Measurements from ENCODE around the gene FEM1B. TPM values are rescaled to one million over a fixed set of nuclear protein-coding genes. Genes with fewer than 3 reads are reported as not detected.

Gene FEM1B
- total RNA-seq, 2 experiments from 2014 or later, result 83.2 to 94.9 TPM

DNA sequence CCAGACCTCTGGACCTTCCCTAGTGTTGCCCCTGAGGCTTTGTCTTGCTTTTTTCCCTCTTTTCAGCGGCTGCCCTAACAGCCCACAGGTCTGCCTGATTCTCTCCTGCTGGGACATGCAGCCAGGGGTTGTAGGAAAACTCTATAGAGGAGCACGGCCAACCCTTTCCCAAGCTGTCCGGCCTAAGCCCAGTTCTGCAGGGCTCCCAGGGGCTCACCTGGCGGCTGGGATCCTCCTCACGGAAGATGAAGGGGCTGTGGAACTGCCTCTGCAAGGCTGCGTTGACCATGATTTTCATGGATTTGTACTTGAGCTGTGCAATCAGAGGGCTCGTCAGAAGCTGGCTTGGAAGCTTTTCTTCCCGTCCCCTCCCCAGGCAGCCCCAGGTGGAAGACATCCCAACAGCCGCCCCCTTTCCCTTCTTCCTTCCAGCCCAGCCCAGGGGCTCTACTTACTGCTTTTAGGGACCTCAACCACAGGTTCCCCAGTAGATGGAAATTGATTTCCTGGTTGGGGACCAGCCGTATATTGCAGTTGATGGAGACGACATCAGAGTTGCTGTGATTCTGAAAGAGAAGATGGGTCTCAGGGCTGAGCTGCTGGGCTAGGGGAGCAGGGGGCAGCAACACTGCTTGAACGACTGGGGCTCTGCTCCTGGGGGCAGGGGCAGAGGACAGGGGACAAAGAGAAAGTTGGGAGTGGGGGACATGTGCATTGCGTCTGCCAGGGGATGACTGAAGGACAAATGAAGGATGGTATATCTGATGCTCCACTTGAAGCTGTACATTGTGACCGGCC, 29.8 kb downstream of the FEM1B start:
- POLR2A ChIA-PET, result interaction anchor here (0.7 to 2.3 kb wide), 8 partner anchors 9 to 243 kb away, joined by 3 to 21 read pairs (median 5); partner anchors contain the start of gene FEM1B
- Mint-ChIP-seq H3K36me3 (ENCODE audit: low read depth) (no peaks in the 10 kb centered on the region), H3K4me1 (ENCODE audit: low read depth) (peaks cover 16% of the 10 kb centered on the region), H3K4me3 (no peak overlapping the region), H3K9me3 (no peaks in the 10 kb centered on the region), H3K27ac (no peak overlapping the region), H3K27me3 (no peaks in the 10 kb centered on the region)
- ATAC-seq (ENCODE audit: poor library complexity) (no peak), DNase-seq (no peak)
- Histone ChIP-seq H3K27me3 (ENCODE audit: control insufficient read depth in 1 of 2, insufficient read depth in 2 of 2, low read length in 2 of 2) (peaks cover 0 to 4% of the 10 kb centered on the region in 2 experiments), H3K36me3 (ENCODE audit: insufficient read depth, low read length) (no peaks in the 10 kb centered on the region), H3K9me3 (ENCODE audit: control insufficient read depth in 1 of 2, insufficient read depth in 1 of 2, low read length in 2 of 2) (no peaks in the 10 kb centered on the region), H3K27ac (ENCODE audit: low read depth in 1 of 2, low read length in 2 of 2) (no peak overlapping the region), H3K4me3 (ENCODE audit: low read length) (no peak overlapping the region), H3K4me1 (ENCODE audit: insufficient read depth, low read length) (peaks cover 8% of the 10 kb centered on the region)
- TF ChIP-seq, protein P1, sequence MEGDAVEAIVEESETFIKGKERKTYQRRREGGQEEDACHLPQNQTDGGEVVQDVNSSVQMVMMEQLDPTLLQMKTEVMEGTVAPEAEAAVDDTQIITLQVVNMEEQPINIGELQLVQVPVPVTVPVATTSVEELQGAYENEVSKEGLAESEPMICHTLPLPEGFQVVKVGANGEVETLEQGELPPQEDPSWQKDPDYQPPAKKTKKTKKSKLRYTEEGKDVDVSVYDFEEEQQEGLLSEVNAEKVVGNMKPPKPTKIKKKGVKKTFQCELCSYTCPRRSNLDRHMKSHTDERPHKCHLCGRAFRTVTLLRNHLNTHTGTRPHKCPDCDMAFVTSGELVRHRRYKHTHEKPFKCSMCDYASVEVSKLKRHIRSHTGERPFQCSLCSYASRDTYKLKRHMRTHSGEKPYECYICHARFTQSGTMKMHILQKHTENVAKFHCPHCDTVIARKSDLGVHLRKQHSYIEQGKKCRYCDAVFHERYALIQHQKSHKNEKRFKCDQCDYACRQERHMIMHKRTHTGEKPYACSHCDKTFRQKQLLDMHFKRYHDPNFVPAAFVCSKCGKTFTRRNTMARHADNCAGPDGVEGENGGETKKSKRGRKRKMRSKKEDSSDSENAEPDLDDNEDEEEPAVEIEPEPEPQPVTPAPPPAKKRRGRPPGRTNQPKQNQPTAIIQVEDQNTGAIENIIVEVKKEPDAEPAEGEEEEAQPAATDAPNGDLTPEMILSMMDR (IDR thresholded peaks at IDR 0.05), result no peak
- intact Hi-C loops (cut with DNase I, micrococcal nuclease), result loop anchor here (2.0 to 5.0 kb wide), 3 partner anchors 29 to 570 kb away; no protein-coding TSS in a partner anchor
- CTCF ChIA-PET, result interaction anchor here (0.8 to 2.2 kb wide), 8 partner anchors 10 to 367 kb away, joined by 4 to 32 read pairs (median 12); partner anchors contain the start of genes CLN6 and FEM1B

DNA sequence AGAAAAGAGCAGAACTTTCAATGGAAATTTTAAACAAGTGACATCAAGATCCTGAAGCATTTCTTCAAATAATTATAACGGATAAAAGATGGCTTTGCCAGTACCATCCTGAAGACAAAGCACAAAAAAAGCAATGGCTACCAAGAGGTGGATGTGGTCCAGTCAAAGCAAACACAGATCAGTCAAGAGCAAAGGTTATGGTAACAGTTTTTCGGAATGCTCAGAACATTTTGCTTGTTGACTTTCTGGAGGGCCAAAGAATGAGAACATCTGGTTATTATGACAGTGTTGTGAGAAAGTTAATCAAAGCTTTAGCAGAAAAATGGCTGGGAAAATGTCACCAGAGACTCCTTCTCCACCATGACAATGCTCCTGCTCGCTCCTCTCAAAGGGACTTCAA, 31.5 kb downstream of the FEM1B start:
- ATAC-seq (ENCODE audit: poor library complexity) (no peak), DNase-seq (no peak)
- intact Hi-C loops (cut with DNase I, micrococcal nuclease), result loop anchor here (2.0 to 5.0 kb wide), 3 partner anchors 14 to 568 kb away; no protein-coding TSS in a partner anchor
- peaks cover 8% of the 10 kb centered on the region for H3K4me1 ChIP-seq (ENCODE audit: insufficient read depth, low read length)
- H3K9me3 ChIP-seq (ENCODE audit: control insufficient read depth in 1 of 2, insufficient read depth in 1 of 2, low read length in 2 of 2), result no peaks in the 10 kb centered on the region
- Mint-ChIP-seq H3K27ac (no peak overlapping the region), H3K4me3 (no peak overlapping the region), H3K4me1 (ENCODE audit: low read depth) (peaks cover 14% of the 10 kb centered on the region), H3K27me3 (no peaks in the 10 kb centered on the region), H3K9me3 (no peaks in the 10 kb centered on the region), H3K36me3 (ENCODE audit: low read depth) (no peaks in the 10 kb centered on the region)
- peaks cover 0 to 4% of the 10 kb centered on the region in 2 experiments for H3K27me3 ChIP-seq (ENCODE audit: control insufficient read depth in 1 of 2, insufficient read depth in 2 of 2, low read length in 2 of 2)
- H3K4me3 ChIP-seq (ENCODE audit: low read length), result no peak overlapping the region
- TF ChIP-seq, protein P1 (IDR thresholded peaks at IDR 0.05), result no peak
- H3K36me3 ChIP-seq (ENCODE audit: insufficient read depth, low read length), result no peaks in the 10 kb centered on the region
- ChIA-PET CTCF (no interaction called here), POLR2A (no interaction called here)
- H3K27ac ChIP-seq (ENCODE audit: low read depth in 1 of 2, low read length in 2 of 2), result no peak overlapping the region

DNA sequence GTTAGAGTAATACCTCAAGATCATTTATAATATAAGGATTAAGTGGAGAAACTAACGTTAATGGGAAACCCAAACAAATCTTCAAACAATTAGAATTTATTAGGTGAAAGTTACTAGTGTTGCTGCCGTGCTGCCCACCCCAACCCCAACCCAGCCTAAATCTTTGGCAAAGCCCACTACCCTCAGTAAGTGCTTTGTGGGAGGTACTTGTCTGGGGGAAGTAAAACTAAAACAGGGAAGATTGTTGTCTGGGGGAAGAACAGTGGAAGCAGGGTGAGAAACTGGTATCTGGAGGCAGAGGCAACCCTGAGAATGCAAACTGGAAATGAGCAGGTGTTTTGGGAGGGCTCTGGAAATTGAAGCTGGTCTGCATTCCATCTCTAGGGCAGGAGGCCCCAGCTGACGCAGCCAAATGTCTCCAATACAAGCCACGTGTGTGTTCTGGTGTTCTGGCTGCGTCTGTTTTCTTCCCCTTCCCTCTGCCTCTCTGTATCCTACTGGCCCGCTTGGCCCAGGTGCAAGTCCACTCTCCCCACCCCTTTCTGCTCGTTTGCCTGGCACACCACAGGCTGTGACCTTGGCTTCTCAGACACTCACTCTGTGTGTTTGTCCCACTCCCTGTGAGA, 32.7 kb downstream of the FEM1B start:
- ChIA-PET POLR2A (interaction anchor here (1.3 kb wide), 1 partner anchor 18 kb away, joined by 3 read pairs; no protein-coding TSS in a partner anchor), CTCF (no interaction called here)
- Histone ChIP-seq H3K36me3 (ENCODE audit: insufficient read depth, low read length) (no peaks in the 10 kb centered on the region), H3K27me3 (ENCODE audit: control insufficient read depth in 1 of 2, insufficient read depth in 2 of 2, low read length in 2 of 2) (peaks cover 0 to 4% of the 10 kb centered on the region in 2 experiments), H3K27ac (ENCODE audit: low read depth in 1 of 2, low read length in 2 of 2) (no peak overlapping the region), H3K4me1 (ENCODE audit: insufficient read depth, low read length) (peaks cover 8% of the 10 kb centered on the region), H3K9me3 (ENCODE audit: control insufficient read depth in 1 of 2, insufficient read depth in 1 of 2, low read length in 2 of 2) (no peaks in the 10 kb centered on the region), H3K4me3 (ENCODE audit: low read length) (no peak overlapping the region)
- H3K27ac Mint-ChIP-seq, result no peak overlapping the region
- TF ChIP-seq, protein P1 (IDR thresholded peaks at IDR 0.05), result no peak
- H3K27me3 Mint-ChIP-seq, result no peaks in the 10 kb centered on the region
- no peaks in the 10 kb centered on the region for H3K9me3 Mint-ChIP-seq
- H3K36me3 Mint-ChIP-seq (ENCODE audit: low read depth), result no peaks in the 10 kb centered on the region
- intact Hi-C loops (cut with DNase I, micrococcal nuclease), result no loop called here
- H3K4me3 Mint-ChIP-seq, result no peak overlapping the region
- no peak for DNase-seq
- H3K4me1 Mint-ChIP-seq (ENCODE audit: low read depth), result peaks cover 15% of the 10 kb centered on the region
- no peak for ATAC-seq (ENCODE audit: poor library complexity)
